Skeletal muscle satellite cell (primary cell): Measurements from ENCODE around the gene EPC1. TPM values are rescaled to one million over a fixed set of nuclear protein-coding genes. Genes with fewer than 3 reads are reported as not detected.
"Not testable (repeated sequence)": the region's sequence is repeated elsewhere in the genome, so short reads cannot be mapped to it uniquely, and the experiment has no call there.

Source experiments
- H3K27me3 ChIP-seq: 2 replicates; pipeline ENCODE4 v1.7.0; 2013; ENCODE audit warnings: low read length; ENCODE audit not compliant: control insufficient read depth, insufficient read depth
- H3K36me3 ChIP-seq: 2 replicates; pipeline ENCODE4 v1.7.0; 2013; ENCODE audit warnings: mild to moderate bottlenecking, control low read depth, low read length; ENCODE audit not compliant: insufficient read depth
- H3K4me1 ChIP-seq: 2 replicates; pipeline ENCODE4 v1.7.0; 2013; ENCODE audit warnings: low read length; ENCODE audit not compliant: control insufficient read depth, insufficient read depth
- H3K4me2 ChIP-seq: 2 replicates; pipeline ENCODE4 v1.7.0; 2013; ENCODE audit warnings: mild to moderate bottlenecking, low read length
- H3K4me3 ChIP-seq: 2 replicates; pipeline ENCODE4 v1.7.0; 2013; ENCODE audit warnings: low read length
- H3K9ac ChIP-seq: 2 replicates; pipeline ENCODE4 v1.7.0; 2013; ENCODE audit warnings: mild to moderate bottlenecking, low read depth, low read length, moderate library complexity
- H3K9me3 ChIP-seq: replicated peaks from 2 replicates; pipeline ENCODE4 v1.7.0; 2013; ENCODE audit warnings: mild to moderate bottlenecking, control low read depth, low read length
- total RNA-seq: library from RNA; depleted of rRNA; stranded (reverse); fragments of >200 nt; gene quantifications from 2 replicates; pipeline ENCODE4 v1.2.3, GENCODE V29; 2012; rRNA removed

Gene EPC1, protein sequence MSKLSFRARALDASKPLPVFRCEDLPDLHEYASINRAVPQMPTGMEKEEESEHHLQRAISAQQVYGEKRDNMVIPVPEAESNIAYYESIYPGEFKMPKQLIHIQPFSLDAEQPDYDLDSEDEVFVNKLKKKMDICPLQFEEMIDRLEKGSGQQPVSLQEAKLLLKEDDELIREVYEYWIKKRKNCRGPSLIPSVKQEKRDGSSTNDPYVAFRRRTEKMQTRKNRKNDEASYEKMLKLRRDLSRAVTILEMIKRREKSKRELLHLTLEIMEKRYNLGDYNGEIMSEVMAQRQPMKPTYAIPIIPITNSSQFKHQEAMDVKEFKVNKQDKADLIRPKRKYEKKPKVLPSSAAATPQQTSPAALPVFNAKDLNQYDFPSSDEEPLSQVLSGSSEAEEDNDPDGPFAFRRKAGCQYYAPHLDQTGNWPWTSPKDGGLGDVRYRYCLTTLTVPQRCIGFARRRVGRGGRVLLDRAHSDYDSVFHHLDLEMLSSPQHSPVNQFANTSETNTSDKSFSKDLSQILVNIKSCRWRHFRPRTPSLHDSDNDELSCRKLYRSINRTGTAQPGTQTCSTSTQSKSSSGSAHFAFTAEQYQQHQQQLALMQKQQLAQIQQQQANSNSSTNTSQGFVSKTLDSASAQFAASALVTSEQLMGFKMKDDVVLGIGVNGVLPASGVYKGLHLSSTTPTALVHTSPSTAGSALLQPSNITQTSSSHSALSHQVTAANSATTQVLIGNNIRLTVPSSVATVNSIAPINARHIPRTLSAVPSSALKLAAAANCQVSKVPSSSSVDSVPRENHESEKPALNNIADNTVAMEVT
- total RNA-seq: 16.8 and 18.3 TPM in 2 replicates

DNA sequence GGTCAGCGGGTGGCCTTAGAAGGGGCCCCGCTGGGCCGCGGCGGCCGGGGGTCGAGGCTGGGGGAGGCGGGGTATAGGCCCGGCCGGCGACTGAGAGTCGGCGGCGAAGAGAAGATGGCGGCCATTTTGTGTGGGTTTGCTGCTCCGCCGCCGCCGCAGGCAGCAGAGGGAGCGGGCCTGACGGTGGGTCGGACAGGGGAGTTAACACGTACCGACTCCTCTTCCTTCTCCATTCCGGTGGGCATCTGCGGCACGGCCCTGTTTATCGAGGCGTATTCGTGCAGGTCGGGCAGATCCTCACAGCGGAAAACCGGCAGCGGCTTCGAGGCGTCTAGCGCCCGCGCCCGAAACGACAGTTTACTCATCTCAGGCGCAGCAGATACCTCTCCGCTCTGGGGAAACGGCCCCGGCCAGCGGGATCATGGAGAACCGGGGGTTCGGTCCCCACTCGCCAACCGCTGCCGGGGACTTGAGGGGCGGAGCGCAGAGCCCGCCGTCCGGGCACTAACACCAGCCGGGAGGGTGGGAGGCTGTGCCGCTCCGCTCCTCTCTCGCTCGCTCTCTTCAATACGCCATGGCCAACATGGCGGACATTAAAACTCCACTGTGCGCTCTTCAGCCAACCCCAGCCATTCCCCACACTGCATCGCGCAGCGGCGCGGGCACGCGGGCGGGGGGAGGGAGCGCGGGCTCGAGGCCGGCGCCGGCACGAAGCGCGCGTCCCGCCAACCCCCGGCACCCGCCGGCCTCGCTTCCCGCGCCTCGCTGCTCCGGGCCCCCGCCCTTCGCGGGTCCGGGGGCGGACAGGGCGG lies at the start of gene EPC1:
Gene EPC1, minus strand, starts transcription at position 608 of the 812 bp plus-strand sequence. Its CDS starts 243 bp downstream, at position 365.
- peaks cover 12% of the 10 kb centered on the region for H3K4me1 ChIP-seq
- peak within 1 kb of the TSS; percentile 94 for H3K4me3 ChIP-seq
- peak within 1 kb of the TSS; percentile 100 for H3K9ac ChIP-seq

GRCh38 chr10:32393911-32394310 lies 47.0 kb upstream of the EPC1 start:
- Histone ChIP-seq H3K9ac (no peak overlapping the region), H3K4me2 (no peak overlapping the region), H3K9me3 (no peaks in the 10 kb centered on the region), H3K4me1 (no peaks in the 10 kb centered on the region), H3K36me3 (no peaks in the 10 kb centered on the region), H3K4me3 (no peak overlapping the region), H3K27me3 (no peaks in the 10 kb centered on the region)

More for the DNA sequence above, at the start of gene EPC1:
- H3K9me3 ChIP-seq: no peaks in the 10 kb centered on the region
- H3K4me2 ChIP-seq: peak within 1 kb of the TSS; percentile 84
- no peaks in the 10 kb centered on the region for H3K27me3 ChIP-seq
- H3K36me3 ChIP-seq: peaks cover 12% of the 10 kb centered on the region

- H3K4me3 ChIP-seq, H3K36me3 ChIP-seq, H3K4me1 ChIP-seq, H3K4me2 ChIP-seq, H3K9me3 ChIP-seq, H3K9ac ChIP-seq, H3K27me3 ChIP-seq: not testable (repeated sequence)
Observed at GRCh38 chr10:32392284-32392683, 45.3 kb upstream of the EPC1 start.

GRCh38 chr10:32390193-32390592 lies 43.2 kb upstream of the EPC1 start:
- no peak overlapping the region for H3K4me2 ChIP-seq
- H3K36me3 ChIP-seq: no peaks in the 10 kb centered on the region
- no peak overlapping the region for H3K9ac ChIP-seq
- H3K9me3 ChIP-seq: no peaks in the 10 kb centered on the region
- peaks cover 6% of the 10 kb centered on the region for H3K4me1 ChIP-seq
- H3K27me3 ChIP-seq: no peaks in the 10 kb centered on the region
- H3K4me3 ChIP-seq: no peak overlapping the region

GRCh38 chr10:32388258-32389027 lies 41.5 kb upstream of the EPC1 start:
- H3K9ac ChIP-seq: no peak overlapping the region
- H3K4me2 ChIP-seq: no peak overlapping the region
- H3K4me3 ChIP-seq: no peak overlapping the region
- peaks cover 6% of the 10 kb centered on the region for H3K4me1 ChIP-seq
- no peaks in the 10 kb centered on the region for H3K36me3 ChIP-seq
- no peaks in the 10 kb centered on the region for H3K9me3 ChIP-seq
- no peaks in the 10 kb centered on the region for H3K27me3 ChIP-seq

DNA sequence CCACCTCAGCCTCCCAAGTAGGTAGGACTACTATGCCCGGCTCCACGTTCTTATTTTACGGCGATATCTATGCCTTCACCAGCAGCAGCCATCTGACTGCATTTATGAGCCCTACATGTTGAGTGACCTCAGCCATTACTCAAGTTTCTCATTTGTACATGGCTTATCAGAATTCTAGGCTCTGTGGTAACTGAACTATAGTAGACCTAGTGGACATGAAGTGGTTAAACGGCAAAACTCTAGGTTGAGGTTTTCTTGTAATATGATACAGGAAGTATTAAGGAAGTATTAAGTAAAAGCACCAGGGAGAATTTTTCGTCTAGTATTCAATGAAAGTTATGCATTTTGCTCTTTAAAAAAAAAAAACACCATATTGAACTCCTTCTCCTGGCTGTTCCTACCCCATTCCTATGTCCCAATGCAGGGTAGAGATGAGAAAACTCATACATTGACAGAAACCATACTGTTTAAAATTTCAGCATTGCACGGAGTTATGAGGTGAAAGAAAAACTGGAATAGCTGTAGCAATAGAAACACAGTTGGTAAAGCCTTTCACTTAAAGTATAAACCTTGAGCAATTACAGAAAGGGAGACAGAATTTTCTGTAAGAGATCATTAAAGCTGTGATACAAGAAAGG lies 39.8 kb upstream of the EPC1 start:
- Histone ChIP-seq H3K9me3 (no peaks in the 10 kb centered on the region), H3K9ac (no peak overlapping the region), H3K4me3 (peak overlapping the region; percentile 23), H3K27me3 (no peaks in the 10 kb centered on the region), H3K4me1 (peaks cover 6% of the 10 kb centered on the region), H3K36me3 (no peaks in the 10 kb centered on the region), H3K4me2 (peak overlapping the region; percentile 43)

DNA sequence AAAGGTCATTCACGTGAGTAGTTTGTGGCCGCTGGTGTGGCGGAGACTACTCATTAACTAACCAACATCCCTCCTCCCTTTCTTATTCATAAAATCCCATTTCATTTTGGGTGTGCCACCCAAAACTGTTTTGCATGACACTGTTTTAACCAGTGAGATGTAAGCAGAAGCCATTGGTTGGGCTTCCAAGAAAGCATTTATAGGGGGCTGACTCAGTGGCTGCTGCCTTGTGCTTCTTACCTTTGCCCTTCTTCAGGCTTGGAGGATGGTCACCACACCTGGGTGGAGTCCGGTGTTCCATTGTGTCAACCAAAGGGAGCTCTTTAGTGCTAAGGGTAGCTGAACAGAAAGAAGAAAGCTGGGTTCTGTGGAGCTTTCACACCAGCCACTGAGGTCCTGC lies 37.2 kb upstream of the EPC1 start:
- Histone ChIP-seq H3K4me2 (no peak overlapping the region), H3K9me3 (no peaks in the 10 kb centered on the region), H3K27me3 (no peaks in the 10 kb centered on the region), H3K4me1 (peaks cover 11% of the 10 kb centered on the region), H3K4me3 (no peak overlapping the region), H3K9ac (no peak overlapping the region), H3K36me3 (no peaks in the 10 kb centered on the region)

GRCh38 chr10:32381165-32381564 lies 34.2 kb upstream of the EPC1 start:
- H3K27me3 ChIP-seq: no peaks in the 10 kb centered on the region

DNA sequence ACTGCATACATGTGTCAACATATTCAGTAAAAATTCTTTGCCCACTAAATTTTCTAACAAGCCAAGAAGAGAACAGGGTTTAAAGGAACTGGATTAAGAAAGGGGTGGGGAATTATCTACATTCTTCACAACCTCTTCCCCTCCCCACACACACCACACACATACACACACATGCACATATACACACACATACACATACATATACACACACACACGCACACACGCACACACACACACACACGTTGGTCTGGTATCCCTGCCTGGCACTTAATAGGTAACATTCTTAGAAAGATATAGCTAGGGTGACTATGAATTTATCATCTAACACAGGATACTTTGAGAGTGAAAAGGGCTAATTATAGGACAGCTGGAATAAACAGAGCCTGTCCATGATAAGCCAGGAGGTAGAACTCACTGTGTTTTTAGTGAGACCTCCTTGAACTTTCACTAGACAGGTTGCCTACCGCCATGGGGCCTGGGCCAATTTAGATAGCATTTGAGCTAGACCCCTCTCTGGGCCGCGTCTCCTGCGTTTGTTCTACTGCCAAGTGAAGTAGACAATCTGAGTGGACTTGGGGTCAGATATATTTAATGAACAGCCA lies 33.1 kb upstream of the EPC1 start:
- Histone ChIP-seq H3K9me3 (no peaks in the 10 kb centered on the region), H3K4me1 (peaks cover 10% of the 10 kb centered on the region), H3K4me2 (peak overlapping the region; percentile 95), H3K27me3 (no peaks in the 10 kb centered on the region), H3K9ac (peak overlapping the region; percentile 90), H3K4me3 (peak overlapping the region; percentile 74), H3K36me3 (no peaks in the 10 kb centered on the region)

More at GRCh38 chr10:32381165-32381564, 34.2 kb upstream of the EPC1 start:
- no peaks in the 10 kb centered on the region for H3K9me3 ChIP-seq
- no peak overlapping the region for H3K4me3 ChIP-seq
- H3K9ac ChIP-seq: no peak overlapping the region
- peaks cover 8% of the 10 kb centered on the region for H3K4me1 ChIP-seq
- H3K36me3 ChIP-seq: no peaks in the 10 kb centered on the region
- no peak overlapping the region for H3K4me2 ChIP-seq

GRCh38 chr10:32379318-32379949 lies 32.5 kb upstream of the EPC1 start:
- Histone ChIP-seq H3K4me2 (peak overlapping the region; percentile 95), H3K4me3 (peak overlapping the region; percentile 74), H3K9me3 (no peaks in the 10 kb centered on the region), H3K9ac (peak overlapping the region; percentile 90), H3K4me1 (peaks cover 10% of the 10 kb centered on the region), H3K36me3 (no peaks in the 10 kb centered on the region), H3K27me3 (no peaks in the 10 kb centered on the region)
